HepG2 (cell line): ENCODE measurements around the gene POU2AF2. TPM values are rescaled to one million over a fixed set of nuclear protein-coding genes. Genes with fewer than 3 reads are reported as not detected.

Experiments used
- CHD2 ChIP-seq: IDR thresholded peaks from 2 replicates; pipeline ENCODE4 v1.6.1; 2011; ENCODE audit warnings: low read depth, low read length, improper control_type of control experiment
- CREM ChIP-seq, 2 experiments: sonication (generic) in 1 of 2; formaldehyde crosslinking in 1 of 2; IDR thresholded peaks; 2 replicates each; pipeline versions ENCODE4 v1.4.0 to v1.6.1; 2016 to 2020; ENCODE audit warnings: antibody characterized with exemption in 1 of 2, mild to moderate bottlenecking in 1 of 2, missing genetic modification reagents in 1 of 2
- FOXP1 ChIP-seq, 2 experiments: fragments of 450-650 bp in 1 of 2; IDR thresholded peaks; 2 replicates each; pipeline ENCODE4 v1.6.1; 2017 to 2018; ENCODE audit warnings: antibody characterized with exemption in 1 of 2
- GATAD1 ChIP-seq: IDR thresholded peaks from 2 replicates; pipeline ENCODE4 v1.6.1; 2016; ENCODE audit warnings: missing genetic modification reagents, missing compliant biosample characterization
- GPN1 ChIP-seq: sonication (generic); formaldehyde crosslinking; IDR thresholded peaks from 2 replicates; pipeline ENCODE4 v1.5.1; 2020; ENCODE audit warnings: missing genetic modification reagents, borderline replicate concordance
- HOXA9 ChIP-seq: sonication (generic); formaldehyde crosslinking; IDR thresholded peaks from 2 replicates; pipeline ENCODE4 v1.8.1; 2022; ENCODE audit warnings: missing genetic modification reagents, mild to moderate bottlenecking, moderate library complexity, borderline replicate concordance
- JARID2 ChIP-seq: sonication (generic); formaldehyde crosslinking; IDR thresholded peaks from 2 replicates; pipeline ENCODE4 v1.8.1; 2023; ENCODE audit warnings: missing genetic modification reagents, inconsistent platforms; ENCODE audit not compliant: insufficient replicate concordance
- KLF11 ChIP-seq: IDR thresholded peaks from 2 replicates; pipeline ENCODE4 v1.6.1; 2016; ENCODE audit warnings: missing compliant biosample characterization
- MTF2 ChIP-seq: sonication (generic); formaldehyde crosslinking; IDR thresholded peaks from 2 replicates; pipeline ENCODE4 v1.5.0; 2020; ENCODE audit warnings: missing genetic modification reagents, borderline replicate concordance
- PCBP2 ChIP-seq: fragments of 200-400 bp; formaldehyde crosslinking; optimal IDR thresholded peaks from 2 replicates; pipeline ENCODE3; 2018; ENCODE audit warnings: low read length, low read depth; ENCODE audit not compliant: poor library complexity, severe bottlenecking
- POLR2A ChIP-seq, 2 experiments: IDR thresholded peaks; 2 replicates each; pipeline ENCODE4 v1.6.1; 2011; ENCODE audit warnings: low read depth in 2 of 2, low read length in 2 of 2, mild to moderate bottlenecking in 1 of 2, moderate library complexity in 1 of 2; ENCODE audit not compliant: insufficient read depth in 1 of 2
- PRDM10 ChIP-seq: sonication (generic); formaldehyde crosslinking; IDR thresholded peaks from 2 replicates; pipeline ENCODE4 v1.4.0; 2020; ENCODE audit warnings: low read depth, missing genetic modification reagents
- RFXANK ChIP-seq: IDR thresholded peaks from 2 replicates; pipeline ENCODE4 v1.6.1; 2016
- ZNF281 ChIP-seq: sonication (generic); formaldehyde crosslinking; IDR thresholded peaks from 2 replicates; pipeline ENCODE4 v1.4.0; 2020; ENCODE audit warnings: missing genetic modification reagents, borderline replicate concordance
- ZNF749 ChIP-seq: sonication (generic); formaldehyde crosslinking; IDR thresholded peaks from 2 replicates; pipeline ENCODE4 v1.8.0; 2022; ENCODE audit warnings: mild to moderate bottlenecking, missing genetic modification reagents, moderate library complexity, borderline replicate concordance
- polyA plus RNA-seq, 8 experiments: library from polyadenylated mRNA; depleted of rRNA in 3 of 8; stranded (reverse) in 7 of 8; unstranded in 1 of 8; fragments of >200 nt; fragmentation: Illumina TruSeq in 4 of 8; extraction: Trizol in 4 of 8; gene quantifications; 2 replicates each; pipeline versions ENCODE4 v1.2.1 to v1.2.3, GENCODE V29; 2011 to 2016; ENCODE audit warnings: low read depth in 4 of 8, missing spikeins in 1 of 8, mixed read lengths in 1 of 8; ENCODE audit not compliant: insufficient read depth in 1 of 8
- total RNA-seq, 5 experiments: library from RNA; depleted of rRNA; stranded (reverse); fragments of >200 nt; fragmentation: Illumina TruSeq; extraction: Trizol; gene quantifications; 2 replicates each; pipeline ENCODE4 v1.2.3, GENCODE V29; 2016; ENCODE audit warnings: low read depth in 1 of 5
- TF ChIP-seq, protein P1 (sequence below): IDR thresholded peaks from 2 replicates; pipeline ENCODE4 v1.6.1; 2016; ENCODE audit warnings: missing compliant biosample characterization, missing genetic modification reagents, borderline replicate concordance
- TF ChIP-seq, protein P2 (sequence below): sonication (generic); formaldehyde crosslinking; IDR thresholded peaks from 2 replicates; pipeline ENCODE4 v1.4.0; 2020; ENCODE audit warnings: mild to moderate bottlenecking, low read depth, missing genetic modification reagents
- TF ChIP-seq, protein P3 (sequence below): sonication (generic); formaldehyde crosslinking; IDR thresholded peaks from 2 replicates; pipeline ENCODE4 v1.8.1; 2023; ENCODE audit warnings: mild to moderate bottlenecking, moderate library complexity, missing genetic modification reagents

POU2AF2 gene
- total and polyA plus RNA-seq, 2 of the 13 experiments (the other 11 are each of a cell fraction or from before 2014, with no cell fraction given): 0.11 TPM; not detected in 1

DNA sequence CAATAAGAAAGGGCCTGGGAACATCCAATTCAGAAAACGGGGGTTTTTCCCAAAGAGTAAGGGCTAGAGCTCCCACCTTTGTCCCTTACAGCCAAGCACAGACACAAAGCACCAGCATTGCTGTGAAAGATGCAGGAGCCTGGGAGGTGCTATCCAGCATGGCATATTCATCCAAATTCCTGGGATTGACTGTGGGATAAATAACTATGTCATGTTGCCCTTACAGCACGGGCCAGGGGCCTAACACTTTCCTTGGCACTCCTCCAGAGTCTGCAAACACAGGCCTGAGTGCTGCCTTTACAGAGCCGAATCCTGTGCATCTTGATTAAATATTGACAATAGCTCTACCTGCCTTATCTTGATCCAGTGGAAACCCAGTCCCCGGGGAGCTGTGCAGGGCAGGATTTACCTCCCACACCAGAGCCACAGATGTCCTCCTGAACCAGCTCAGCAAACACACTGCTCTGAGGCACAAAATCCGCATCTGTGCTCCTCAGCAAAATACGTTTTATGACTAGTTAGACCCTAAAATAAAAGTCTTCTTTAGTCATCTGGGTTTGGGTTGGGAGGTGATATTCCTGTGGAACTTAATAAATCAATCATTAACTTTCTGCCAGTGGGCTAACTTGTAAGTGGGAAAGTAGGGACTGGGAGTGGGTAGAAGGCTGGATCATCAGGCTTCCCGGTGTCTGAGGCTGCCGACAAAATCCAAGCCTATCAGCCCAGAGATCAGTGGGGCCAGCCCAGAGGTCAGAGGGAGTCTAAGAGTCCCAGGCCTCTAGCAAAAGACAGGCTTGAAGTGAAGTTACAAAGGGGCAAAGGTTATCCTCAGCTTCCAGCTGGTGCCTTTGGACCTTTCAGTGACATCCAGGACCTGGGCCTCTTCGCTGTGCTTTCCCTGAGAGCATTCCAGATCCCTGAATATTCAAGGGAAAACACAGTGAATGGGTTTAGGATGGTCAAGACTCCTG, 89.3 kb downstream of the POU2AF2 start (continued):
- peak; percentile 45; the same call in 1 of the 2 replicates for TF ChIP-seq ZNF281 (CRISPR knock-in tag)
- TF ChIP-seq RFXANK (CRISPR knock-in tag): peak; percentile 34; the same call in 1 of the 2 replicates
- no peak for TF ChIP-seq CHD2
- TF ChIP-seq HOXA9 (CRISPR knock-in tag): no peak
- TF ChIP-seq GATAD1 (CRISPR knock-in tag): peak; percentile 17; the same call in 1 of the 2 replicates
- TF ChIP-seq MTF2 (CRISPR knock-in tag): no peak
- TF ChIP-seq CREM (IDR thresholded peaks at IDR 0.05): peak; percentile 83
- no peak for TF ChIP-seq CREM (CRISPR knock-in tag; IDR thresholded peaks at IDR 0.05)
- no peak for TF ChIP-seq PCBP2
- TF ChIP-seq KLF11 (CRISPR knock-in tag): 0 out of 2 replicates have a peak, but pooled peaks have one; percentile 22
- TF ChIP-seq POLR2A (IDR thresholded peaks at IDR 0.05; ENCODE audit: insufficient read depth in 1 of 2, low read depth in 2 of 2, low read length in 2 of 2): peak in 1 of 2 experiments; percentile 51; a peak in 3 of 4 replicates
- TF ChIP-seq PRDM10: peak; percentile 68
- TF ChIP-seq JARID2 (CRISPR knock-in tag): peak; percentile 32
- TF ChIP-seq, protein P1, sequence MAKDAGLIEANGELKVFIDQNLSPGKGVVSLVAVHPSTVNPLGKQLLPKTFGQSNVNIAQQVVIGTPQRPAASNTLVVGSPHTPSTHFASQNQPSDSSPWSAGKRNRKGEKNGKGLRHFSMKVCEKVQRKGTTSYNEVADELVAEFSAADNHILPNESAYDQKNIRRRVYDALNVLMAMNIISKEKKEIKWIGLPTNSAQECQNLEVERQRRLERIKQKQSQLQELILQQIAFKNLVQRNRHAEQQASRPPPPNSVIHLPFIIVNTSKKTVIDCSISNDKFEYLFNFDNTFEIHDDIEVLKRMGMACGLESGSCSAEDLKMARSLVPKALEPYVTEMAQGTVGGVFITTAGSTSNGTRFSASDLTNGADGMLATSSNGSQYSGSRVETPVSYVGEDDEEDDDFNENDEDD (CRISPR knock-in tag): peak; percentile 57; the same call in 1 of the 2 replicates
- TF ChIP-seq ZNF749: no peak; the same call in 1 of the 2 replicates
- no peak for TF ChIP-seq GPN1 (CRISPR knock-in tag)
- no peak for TF ChIP-seq FOXP1 (IDR thresholded peaks at IDR 0.05)
- TF ChIP-seq FOXP1 (CRISPR knock-in tag; IDR thresholded peaks at IDR 0.05): peak; percentile 76
- TF ChIP-seq, protein P2, sequence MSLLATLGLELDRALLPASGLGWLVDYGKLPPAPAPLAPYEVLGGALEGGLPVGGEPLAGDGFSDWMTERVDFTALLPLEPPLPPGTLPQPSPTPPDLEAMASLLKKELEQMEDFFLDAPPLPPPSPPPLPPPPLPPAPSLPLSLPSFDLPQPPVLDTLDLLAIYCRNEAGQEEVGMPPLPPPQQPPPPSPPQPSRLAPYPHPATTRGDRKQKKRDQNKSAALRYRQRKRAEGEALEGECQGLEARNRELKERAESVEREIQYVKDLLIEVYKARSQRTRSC (CRISPR knock-in tag): no peak
- TF ChIP-seq, protein P3, sequence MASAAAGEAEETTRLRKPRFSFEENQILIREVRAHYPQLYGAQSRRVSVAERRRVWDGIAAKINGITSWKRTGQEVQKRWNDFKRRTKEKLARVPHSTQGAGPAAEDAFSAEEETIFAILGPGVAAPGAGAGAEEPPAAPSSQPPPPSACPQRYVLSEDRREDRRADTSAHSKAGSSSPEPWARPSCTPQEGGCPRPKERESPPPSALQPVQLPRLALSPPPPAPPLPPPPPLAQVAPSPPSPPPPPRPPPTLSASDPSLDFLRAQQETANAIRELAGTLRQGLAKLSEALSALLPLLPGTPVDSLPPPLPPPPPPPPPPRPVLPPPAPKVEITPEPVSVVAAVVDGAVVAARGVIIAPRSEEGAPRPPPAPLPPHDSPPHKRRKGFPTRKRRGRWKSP (CRISPR knock-in tag): peak; percentile 29; the same call in 1 of the 2 replicates
